ENCODE data around the gene FBRS.
A peak's percentile ranks its signal among the peaks of the same experiment; 100 is the strongest.
"Not testable (repeated sequence)": the region's sequence is repeated elsewhere in the genome, so short reads cannot be mapped to it uniquely, and the experiment has no call there.

The FBRS gene

GRCh38 chr16:30700491-30700890 is 42.3 kb downstream of the FBRS start:
- DNase-seq: peak; percentile 54

GRCh38 chr16:30700971-30701370 is 42.7 kb downstream of the FBRS start:
- no peak for DNase-seq

- DNase-seq: not testable (repeated sequence)
Observed at GRCh38 chr16:30703071-30703470, 44.8 kb downstream of the FBRS start.

- no peak for DNase-seq
Observed at GRCh38 chr16:30703971-30704370, 45.7 kb downstream of the FBRS start.

- no peak for DNase-seq
Observed at GRCh38 chr16:30706046-30706445, 47.8 kb downstream of the FBRS start.

GRCh38 chr16:30710971-30711370 is 52.7 kb downstream of the FBRS start:
- DNase-seq: no peak

GRCh38 chr16:30711712-30712111 is 53.5 kb downstream of the FBRS start:
- no peak for DNase-seq

GRCh38 chr16:30715750-30716445 is 57.7 kb downstream of the FBRS start:
- DNase-seq: no peak

- no peak for DNase-seq
Observed at GRCh38 chr16:30720086-30720485, 61.9 kb downstream of the FBRS start.
